ENCODE measurements around the gene CLCN4.

Gene CLCN4

DNA sequence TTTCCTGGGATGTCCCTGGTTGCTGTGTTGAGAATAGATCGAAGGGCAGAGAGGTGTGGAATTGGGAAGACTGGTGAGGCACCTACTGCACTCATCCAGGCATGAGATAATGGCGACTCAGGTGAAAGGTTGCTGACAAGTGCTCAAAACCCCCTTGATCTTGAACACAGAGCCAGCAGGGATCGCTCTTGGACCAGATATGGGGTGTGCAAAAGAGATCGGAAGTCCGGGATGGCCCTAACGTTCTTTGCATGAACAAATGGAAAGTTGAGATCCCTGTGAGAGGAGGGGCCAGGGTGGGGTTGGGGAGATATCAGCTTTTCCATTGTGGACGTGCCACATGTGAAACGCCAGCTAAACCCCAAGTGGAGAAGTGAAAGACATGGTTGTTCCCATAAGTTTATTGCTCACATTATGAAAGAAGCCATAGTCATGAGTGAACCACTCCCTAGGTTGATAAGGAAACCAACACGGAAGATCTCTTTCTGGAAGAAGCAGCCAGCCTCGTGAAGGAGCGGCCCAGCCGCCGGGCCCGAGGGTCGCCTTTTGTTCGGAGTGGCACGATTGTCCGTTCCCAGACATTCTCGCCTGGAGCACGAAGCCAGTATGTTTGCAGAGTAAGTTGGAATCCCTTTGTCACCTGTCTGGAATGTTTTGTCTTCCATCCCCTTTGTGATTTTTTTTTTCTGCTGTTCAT lies 22.6 kb upstream of the CLCN4 start:
- DNase-seq: no peak

DNA sequence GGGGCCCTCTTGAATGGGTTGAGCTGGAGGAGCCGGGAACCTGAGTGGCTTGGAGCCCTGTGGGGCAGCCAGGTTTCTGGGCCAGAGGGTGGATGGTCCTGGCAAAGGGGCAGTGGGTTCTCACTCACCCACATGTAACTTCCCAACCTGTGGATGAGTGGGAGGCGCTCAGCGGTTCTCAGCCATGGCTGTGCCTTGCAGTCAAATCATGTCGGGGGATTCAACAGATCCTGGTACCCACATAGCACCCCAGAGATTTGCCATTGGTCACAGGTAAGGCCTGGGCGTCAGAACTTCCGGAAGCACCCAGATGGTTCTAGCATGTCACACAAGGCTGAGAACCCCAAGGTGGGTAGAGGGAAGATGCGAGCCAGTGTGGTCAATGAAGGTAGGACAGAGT lies 21.9 kb upstream of the CLCN4 start:
- DNase-seq: no peak

DNA sequence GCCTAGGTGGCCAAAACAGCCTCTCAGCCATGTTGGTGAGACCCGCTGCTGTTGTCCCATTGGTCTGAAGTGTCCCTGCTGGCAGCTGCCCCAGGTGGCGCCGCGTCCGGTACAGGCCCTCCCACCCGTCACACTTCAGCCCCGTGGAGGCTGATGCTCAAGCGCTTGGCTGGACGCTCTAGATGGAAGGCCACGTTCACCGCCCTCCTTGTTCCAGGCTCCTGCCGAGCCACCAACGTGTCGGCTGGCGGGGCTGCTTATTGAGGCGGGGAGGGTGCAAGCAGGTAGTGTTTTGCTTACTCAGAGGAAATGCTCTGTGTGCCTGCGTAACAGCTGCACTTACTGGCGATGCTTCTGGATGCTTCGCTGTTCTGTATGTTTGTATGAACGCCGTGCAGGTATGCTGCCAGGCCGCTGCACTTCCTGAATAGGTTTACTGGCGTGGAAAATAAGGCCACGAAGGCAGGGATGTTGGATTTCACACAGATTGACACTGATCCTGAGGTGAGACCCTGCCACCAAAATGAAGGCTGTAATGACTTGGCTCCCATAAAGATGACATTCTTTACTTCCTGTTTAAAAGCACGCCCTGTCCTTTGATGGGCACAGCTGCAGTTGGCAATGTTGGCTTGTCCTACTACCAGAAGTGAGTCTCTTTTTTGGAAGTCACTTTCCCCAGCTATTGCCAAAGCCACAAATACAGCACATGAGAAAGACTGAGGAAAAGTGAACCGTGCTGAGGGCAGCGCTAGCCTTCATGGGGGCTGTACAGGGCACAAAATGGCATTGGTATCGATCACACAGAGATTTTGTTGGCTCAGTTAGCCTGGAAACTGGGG lies 21.0 kb upstream of the CLCN4 start:
- DNase-seq: no peak

DNA sequence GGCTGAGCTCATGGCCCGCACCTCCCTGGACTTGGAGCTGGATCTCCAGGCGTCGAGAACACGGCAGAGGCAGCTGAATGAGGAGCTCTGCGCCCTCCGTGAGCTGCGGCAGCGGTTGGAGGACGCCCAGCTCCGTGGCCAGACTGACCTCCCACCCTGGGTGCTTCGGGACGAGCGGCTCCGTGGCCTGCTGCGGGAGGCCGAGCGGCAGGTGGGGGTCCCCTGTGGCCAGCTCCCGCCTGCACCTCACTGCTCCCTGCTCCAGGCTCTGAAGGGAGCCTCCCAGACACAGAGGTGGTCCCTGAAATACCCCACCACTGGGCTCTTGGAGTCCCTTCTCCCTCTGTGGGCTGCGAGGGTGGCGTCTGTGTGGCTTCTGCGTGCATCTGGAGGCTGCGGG lies 18.0 kb upstream of the CLCN4 start:
- DNase-seq: no peak

DNA sequence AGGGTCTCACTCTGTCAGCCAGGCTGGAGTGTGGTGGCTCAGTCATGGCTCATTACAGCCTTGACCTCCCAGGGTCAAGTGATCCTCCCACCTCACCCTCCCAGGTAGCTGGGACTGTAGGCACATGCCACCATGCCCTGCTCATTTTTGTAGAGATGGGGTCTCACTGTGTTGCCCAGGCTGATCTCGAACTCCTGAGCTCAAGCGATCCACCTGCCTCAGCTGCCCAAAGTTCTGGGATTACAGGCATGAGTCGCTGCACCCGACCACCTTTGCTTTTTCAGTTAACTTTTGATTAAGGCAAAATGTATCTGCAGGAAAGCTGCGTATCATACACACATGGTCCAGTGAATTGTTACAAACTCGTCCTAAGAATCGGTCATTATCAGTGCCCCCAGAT lies 16.5 kb upstream of the CLCN4 start:
- DNase-seq: no peak

DNA sequence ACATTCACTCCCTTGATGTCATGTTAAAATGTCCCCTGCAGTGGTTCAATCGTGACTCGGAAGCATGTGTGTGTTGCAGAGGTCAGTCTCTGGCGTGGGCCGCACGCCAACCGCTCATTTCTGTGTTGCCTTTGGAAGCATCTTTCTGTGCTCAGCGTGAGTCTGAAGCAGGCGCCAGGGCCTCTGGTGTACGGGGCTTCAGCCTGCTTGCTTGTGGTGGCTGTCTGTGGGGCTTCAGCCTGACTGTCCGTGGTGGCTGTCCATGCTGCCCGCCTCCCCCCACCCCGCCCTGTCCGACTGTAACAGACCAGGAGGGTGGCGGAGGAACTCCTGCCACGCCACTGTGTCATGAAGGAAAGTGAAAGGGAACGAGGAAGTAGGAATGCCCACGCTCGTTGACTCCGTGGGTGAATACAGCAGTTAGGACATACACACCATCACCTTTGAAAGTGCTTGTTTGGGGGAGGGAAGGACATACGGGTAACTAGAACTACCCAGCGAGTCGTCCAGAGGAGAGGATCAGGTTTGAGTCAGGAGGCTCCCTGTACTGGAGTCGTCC lies 14.7 kb upstream of the CLCN4 start:
- no peak for DNase-seq

DNA sequence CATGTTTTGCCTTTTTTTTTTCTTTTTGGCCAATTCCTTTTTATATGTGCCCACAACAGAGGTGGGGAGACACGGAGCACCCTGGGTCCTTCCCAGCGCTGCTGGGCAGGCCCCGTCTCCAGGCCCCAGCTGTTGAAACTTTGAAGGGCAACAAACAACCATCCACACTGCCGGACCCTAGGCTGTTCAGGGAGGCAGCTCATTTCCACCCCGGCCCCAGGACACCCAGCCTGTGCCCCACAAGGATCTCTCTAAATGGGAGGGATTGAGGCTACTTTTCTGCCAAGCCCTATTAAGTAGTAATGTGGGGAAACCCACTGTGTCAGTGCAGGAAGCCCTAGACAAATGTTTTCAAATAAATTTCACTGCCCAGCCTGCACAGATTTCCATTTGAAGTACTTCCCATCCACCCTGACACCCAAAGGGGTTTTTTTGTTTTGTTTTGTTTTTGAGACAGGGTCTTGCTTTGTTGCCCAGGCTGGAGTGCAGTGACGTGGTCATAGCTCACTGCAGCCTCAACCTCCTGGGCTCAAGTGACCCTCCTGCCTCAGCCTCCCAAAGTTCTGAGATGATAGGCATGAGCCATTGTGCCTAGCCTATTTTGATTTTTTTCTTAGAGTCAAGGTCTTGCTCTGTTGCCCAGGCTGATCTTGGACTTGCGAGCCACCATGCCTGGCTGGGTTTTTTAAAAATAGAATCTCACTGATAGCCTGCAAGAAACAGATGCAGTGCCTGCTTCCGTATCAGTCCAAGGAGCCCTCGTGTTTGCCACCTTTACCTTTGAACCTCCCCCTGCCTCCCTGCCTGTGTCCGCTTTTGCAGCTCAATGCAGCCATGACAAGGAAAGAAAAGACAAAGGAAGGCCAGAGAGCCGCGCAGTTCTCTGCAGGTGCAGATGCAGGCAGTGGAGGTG lies 13.4 kb upstream of the CLCN4 start:
- DNase-seq: no peak

DNA sequence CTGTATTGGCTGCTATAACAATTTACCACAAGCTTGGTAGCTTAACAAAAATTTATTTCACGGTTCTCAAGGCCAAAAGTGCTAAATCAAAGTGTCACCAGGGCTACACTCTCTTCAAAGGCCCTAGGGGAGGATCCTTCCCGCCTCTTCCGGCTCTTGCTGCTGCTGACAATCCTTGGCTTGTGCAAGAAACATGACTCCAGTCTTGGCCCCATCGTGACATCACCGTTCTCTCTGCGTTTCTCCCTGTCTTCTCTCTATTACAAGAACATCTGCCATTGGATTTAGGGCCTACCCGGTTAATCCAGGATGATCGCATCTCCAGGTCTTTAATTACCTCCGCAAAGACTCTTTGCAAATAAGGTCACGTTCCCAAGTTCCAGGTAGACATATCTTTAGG lies 10.4 kb upstream of the CLCN4 start:
- DNase-seq: no peak

DNA sequence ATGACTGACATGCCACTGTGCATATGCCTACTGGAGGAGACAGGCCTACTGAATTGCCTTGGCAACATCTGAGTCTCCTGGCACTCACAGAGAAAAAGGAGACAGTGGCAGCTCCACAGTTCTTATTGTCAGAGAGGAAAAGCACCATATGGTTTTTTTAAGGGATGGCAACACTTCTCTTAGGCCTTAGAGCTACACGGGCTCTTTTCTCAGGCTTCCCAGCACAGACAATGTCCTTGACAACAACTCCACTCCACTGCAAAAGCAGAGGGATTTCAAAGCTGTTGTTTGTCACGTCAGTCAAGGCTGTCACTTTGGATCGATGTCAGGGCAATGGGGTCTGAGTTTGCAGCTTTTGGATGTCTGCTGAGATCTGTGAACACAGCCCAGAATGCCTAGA lies 4.7 kb upstream of the CLCN4 start:
- DNase-seq: no peak

DNA sequence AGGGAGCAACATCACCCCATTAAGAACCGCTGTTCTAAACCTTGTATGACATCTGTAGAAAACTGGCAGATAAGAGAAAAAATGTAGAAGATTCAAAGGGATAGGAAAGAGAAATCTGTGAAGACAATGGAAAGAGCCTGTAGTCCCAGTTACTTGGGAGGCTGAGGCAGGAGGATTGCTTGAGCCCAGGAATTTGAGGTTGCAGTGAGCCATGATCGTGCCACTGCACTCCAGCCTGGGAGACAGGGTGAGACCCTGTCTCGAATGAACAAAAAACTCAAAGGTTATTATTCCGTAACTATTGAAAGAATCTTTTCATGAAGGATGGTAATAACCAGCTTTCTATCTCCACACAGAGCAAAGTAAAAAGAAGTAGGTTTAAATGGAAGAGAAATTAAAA lies 1.6 kb upstream of the CLCN4 start:
- no peak for DNase-seq

DNA sequence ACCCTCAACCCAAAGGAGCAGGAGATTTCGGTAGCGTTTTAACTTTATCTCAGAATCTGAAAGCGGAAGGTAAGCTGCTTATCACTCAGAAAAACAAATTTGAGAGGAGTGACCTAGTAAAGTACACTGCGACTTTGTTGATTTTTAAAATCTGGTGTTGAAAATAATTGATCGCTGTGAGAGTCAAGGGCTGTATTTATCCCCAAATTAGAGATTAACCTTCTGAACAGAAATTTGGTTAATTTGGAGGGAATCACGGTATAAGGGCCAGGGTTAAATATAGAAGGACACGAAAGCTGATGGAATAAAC lies 212 bp downstream of the CLCN4 start:
- DNase-seq: no peak

DNA sequence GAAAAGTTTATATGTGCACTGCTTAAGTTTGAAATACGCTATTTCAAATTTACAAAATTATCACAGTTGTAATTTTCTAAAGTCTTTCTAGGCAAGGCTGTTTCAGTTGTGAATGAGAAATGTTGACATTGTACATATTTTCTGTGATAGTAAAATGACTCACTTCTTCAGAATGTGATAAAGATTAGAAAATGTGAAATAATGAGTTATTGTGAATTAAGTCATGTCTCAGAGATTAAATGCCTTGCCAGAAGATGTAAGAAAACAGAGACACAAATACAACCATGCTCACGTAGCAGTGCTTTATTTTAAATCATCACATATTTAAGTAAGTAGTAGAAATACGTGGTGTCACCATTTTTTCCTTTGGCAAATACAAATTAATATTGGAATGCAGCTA lies 768 bp downstream of the CLCN4 start:
- no peak for DNase-seq

DNA sequence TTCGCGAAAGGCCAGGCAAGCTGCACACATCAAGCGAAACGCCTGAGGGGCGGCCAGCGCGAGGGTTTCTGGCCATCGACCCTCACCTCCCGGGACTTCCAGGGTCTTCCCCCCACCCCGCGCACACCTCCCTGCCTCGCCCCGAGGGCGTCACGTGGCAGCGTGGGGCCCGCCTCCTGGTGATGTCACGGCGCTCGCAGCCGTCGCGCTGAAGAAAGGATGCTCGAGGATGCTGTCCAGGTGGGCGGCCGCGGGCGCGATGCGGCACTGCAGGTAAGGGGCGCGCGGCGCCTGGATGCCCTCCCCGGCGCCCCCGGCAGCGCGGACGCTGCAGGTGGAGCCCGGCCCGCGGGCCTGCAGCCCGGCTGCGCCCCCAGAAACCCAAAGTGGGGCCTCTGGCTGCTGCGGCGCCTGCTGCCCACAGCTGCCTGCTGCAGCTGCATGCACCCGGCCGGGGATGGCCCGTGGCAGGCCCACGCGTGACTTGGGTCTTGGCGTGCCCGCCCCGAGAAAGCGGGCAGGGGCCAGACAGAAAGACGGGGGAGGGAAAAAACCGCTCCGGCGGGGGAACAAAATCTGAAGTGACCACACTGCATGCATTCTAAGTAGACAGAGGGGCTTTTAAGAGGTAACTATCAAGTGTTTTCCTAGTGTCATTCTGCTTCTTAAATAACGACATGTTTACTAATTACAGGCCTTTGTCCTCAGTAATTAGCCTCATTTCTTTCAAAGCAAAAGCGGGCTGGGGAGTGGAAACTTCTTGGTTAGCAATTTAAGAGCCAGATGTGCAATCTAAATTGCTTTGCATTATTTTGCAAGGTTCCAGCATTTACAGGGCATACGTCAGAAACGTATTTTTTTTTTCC lies 1.7 kb downstream of the CLCN4 start:
- no peak for DNase-seq

DNA sequence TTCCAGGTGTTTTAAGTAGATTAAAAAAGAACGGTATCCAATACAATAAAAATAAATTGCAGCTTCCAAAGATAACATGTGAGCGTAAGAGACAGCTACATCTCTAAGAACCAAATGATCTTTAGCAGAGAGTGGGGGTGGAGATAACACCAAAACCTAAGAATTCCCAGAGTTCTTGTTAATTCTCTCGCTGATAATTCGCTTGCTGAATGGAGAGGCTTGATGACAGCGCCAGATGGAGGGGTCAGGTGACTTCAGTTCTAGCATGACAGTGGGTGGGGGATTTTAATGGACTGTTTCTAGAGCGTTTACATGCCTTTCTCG lies 2.3 kb downstream of the CLCN4 start:
- no peak for DNase-seq

DNA sequence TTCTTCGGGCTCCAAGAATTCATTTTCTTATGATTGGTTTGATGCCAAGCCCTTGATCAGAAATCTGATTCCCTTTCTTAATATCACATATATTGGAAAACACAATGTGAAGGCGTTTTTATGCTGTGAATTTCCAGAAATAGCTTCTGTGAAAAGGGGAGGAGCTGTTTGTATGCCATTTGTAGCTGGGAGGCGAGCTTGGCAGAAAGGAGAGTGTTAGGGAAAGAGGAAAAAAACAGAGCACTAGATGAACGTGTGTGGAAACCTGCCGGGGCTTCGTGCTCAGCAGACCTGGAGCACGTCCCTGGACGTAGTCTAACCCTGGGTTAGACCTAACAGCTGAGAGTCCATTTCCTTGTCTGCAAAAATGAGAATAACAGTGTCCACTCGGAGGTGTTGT lies 3.4 kb downstream of the CLCN4 start:
- DNase-seq: no peak

DNA sequence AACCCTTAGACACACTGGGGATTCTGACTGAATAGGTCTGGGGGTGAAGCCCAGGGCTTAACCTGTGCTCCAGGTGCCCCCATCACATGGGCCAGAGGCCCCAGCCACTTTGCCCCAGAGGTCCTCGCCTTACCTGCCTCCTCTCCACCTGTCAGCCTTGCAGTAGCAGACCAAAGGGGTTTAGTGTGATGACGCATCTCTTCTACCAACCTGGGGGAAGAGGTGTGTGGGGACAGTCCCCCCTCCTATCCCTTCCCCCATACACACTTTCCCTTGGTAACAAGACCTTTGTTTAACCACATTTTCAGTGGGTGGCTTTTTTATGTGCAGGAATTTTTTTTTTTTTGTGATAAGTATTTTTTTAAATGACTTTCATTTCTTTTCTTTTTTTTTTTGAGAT lies 6.3 kb downstream of the CLCN4 start:
- no peak for DNase-seq

DNA sequence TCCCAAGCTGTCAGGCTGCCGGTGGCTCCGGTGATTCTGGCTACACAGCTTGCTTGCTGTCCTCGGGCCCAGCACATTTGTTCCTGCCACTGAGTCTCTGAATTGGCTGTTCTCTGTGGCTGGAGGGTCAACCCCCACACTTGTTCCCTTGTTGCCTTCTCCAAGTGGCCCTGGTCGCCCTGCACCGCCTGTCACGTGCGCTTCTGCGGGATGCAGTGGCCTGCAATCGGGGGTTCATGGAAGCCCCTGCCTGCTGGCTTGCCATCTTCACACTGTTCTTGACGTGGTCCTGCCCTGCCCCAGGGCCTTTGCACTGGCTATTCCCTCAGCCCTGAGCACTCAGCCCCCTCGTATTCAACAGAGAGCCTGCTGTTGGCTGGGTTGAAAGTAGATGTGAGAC lies 8.1 kb downstream of the CLCN4 start:
- DNase-seq: no peak

DNA sequence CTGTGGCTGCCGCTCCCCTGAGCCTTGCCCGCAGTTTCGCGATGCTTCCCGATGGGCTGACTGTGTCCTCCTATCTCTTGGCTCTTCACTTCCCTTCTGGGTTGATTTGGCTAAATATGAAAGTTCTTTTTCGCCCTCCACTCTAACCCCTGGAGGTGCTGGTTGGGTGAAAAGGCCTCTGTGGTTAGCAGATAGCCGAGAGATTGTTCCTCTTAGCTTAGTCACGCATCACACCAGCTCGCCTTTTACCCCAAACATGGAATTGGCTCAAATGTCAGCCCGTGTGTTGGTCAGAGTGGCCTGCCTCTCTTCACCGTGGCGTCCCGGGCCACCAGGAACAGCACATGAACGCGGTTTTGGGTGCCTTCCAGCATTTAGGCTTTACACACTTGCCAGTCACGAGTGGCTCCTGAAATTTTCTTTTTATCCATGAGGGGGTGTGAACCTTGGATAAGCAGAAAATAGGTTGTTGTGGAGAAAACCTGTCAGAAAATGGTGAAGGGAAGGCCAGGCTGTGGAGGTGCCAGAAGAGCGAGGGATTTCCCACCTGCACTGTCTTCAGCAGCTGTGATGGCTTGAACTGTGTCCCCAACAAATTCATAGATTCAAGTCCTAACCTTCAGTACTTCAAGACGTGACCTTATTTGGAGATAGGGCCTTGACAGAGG lies 8.9 kb downstream of the CLCN4 start:
- DNase-seq: no peak

DNA sequence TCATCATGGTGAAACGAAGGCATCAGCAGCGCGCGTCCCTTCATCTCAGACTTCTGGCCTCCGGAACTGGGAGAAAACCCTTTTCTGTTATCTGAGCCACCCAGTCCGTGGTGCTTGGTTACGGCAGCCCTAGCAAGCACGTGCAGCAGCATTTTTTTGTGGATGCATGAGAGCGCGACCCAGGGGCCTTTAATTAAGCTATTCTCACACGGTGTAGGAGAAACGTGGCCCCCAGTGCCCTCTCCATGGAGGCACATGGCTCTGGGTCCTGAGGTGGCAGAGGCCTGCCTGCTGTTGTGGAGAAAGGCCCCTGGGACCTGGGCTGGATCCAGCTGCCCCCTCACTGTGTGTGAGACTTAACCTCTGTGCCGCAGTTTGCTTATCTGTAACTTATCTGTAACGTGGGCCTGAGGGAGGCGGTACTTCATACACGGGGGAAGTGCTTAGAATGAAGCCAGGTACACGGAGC lies 9.5 kb downstream of the CLCN4 start:
- DNase-seq: no peak

DNA sequence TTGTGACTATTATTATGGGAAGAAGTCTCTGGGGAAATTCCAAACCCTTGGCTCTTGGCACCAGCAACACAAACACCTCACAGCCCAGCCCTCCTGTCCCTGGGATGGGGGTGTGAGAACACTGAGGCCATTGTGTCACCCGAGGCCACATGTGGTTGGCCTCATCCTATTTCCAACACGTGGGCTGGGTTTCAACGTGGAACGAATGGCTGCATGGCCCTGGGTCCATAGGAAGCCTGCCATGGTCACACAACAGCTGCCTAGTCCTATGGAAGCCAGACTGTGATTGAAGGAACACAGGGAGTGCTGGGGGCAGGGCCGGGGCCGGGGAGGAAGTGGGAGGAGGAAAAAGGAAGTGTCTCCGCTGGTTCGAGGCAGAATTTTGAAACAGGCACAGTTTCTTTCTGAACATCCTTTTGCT lies 10.0 kb downstream of the CLCN4 start:
- DNase-seq: no peak

DNA sequence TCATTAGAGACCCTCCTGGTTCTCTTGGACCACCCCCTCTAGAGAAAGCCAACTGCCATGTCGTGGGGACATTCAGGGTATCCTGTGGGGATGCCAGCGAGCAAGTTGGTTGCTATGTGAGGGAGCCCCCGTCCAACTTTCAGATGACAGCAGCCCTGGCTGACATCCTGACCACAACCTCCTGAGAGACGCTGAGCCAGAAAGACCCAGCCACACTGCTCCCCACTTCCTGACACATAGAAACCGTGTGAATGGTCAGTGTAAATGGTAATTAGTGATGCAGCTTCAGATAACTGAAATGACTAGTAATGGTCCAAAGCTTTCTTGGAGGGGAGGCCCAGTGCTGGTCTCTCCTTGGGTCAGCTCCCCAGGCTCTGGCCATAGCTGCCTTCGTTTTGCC lies 10.8 kb downstream of the CLCN4 start:
- DNase-seq: no peak

DNA sequence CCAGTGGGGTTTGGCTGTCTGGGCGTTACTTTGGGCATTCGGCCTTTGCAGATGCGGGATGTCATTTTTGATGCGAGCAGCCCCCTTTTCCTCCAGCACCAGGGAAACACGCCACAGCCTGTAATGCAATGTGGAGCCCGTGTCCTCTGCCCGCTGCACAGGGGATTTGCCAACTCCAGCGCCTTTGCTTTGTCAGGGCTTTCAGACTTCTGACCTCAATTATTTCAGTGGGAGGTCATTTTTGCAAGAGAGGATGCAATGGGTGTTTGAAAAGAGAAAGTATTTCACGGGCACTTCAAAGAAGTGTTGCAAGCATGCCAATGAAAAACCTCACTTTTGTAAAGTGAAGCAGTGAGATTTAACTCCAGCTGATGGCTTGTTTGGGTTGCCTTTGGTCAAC lies 11.5 kb downstream of the CLCN4 start:
- no peak for DNase-seq
